ENCODE data around the gene TMPRSS9.

GRCh38 chr19:2440515-2440914 lies 80.5 kb downstream of the TMPRSS9 start:
- TF ChIP-seq EZH2 (IDR thresholded peaks at IDR 0.05; ENCODE audit: insufficient read depth, poor library complexity, severe bottlenecking) (no peak), EZH2phosphoT487 (IDR thresholded peaks at IDR 0.05; ENCODE audit: insufficient read depth, low read depth) (no peak)

All from GM23248 (cell line).